IPS-20b (cell line): Measurements from ENCODE around the gene ACADL.
"Not testable (repeated sequence)": the region's sequence is repeated elsewhere in the genome, so short reads cannot be mapped to it uniquely, and the experiment has no call there.

Source experiments
- H3K27ac ChIP-seq: one replicate; pipeline ENCODE4 v1.5.1; 2013; ENCODE audit warnings: low read length
- H3K27me3 ChIP-seq: 2 replicates; pipeline ENCODE4 v1.6.1; 2013; ENCODE audit warnings: mild to moderate bottlenecking, low read length, inconsistent platforms; ENCODE audit not compliant: insufficient read depth
- H3K36me3 ChIP-seq: 2 replicates; pipeline ENCODE4 v1.6.1; 2013; ENCODE audit warnings: low read depth, mild to moderate bottlenecking, inconsistent platforms, low read length, moderate library complexity; ENCODE audit not compliant: insufficient read depth
- H3K4me1 ChIP-seq: 2 replicates; pipeline ENCODE4 v1.6.1; 2013; ENCODE audit warnings: mild to moderate bottlenecking, control low read depth, inconsistent platforms, low read length, moderate library complexity; ENCODE audit not compliant: insufficient read depth
- H3K4me3 ChIP-seq: 2 replicates; pipeline ENCODE4 v1.5.1; 2013; ENCODE audit warnings: mild to moderate bottlenecking, low read length, inconsistent platforms
- H3K9ac ChIP-seq: 2 replicates; pipeline ENCODE4 v1.6.1; 2013; ENCODE audit warnings: low read depth, mild to moderate bottlenecking, inconsistent platforms, low read length, moderate library complexity
- H3K9me3 ChIP-seq: 2 replicates; pipeline ENCODE4 v1.6.1; 2013; ENCODE audit warnings: mild to moderate bottlenecking, low read depth, low read length, inconsistent platforms; ENCODE audit not compliant: insufficient read depth

ACADL gene

GRCh38 chr2:210199854-210200253, 25.4 kb downstream of the ACADL start:
- Histone ChIP-seq H3K4me1 (no peaks in the 10 kb centered on the region), H3K27ac (no peak overlapping the region), H3K9me3 (no peaks in the 10 kb centered on the region), H3K27me3 (no peaks in the 10 kb centered on the region), H3K9ac (no peak overlapping the region), H3K36me3 (no peaks in the 10 kb centered on the region), H3K4me3 (no peak overlapping the region)

GRCh38 chr2:210199186-210199765, 26.0 kb downstream of the ACADL start:
- Histone ChIP-seq H3K27me3 (no peaks in the 10 kb centered on the region), H3K4me3 (no peak overlapping the region), H3K9me3 (no peaks in the 10 kb centered on the region), H3K36me3 (no peaks in the 10 kb centered on the region), H3K9ac (no peak overlapping the region), H3K27ac (no peak overlapping the region), H3K4me1 (no peaks in the 10 kb centered on the region)

GRCh38 chr2:210198326-210198725, 26.9 kb downstream of the ACADL start:
- no peak overlapping the region for H3K27ac ChIP-seq
- H3K27me3 ChIP-seq: no peaks in the 10 kb centered on the region
- no peak overlapping the region for H3K9ac ChIP-seq
- no peaks in the 10 kb centered on the region for H3K36me3 ChIP-seq
- no peaks in the 10 kb centered on the region for H3K9me3 ChIP-seq
- H3K4me1 ChIP-seq: no peaks in the 10 kb centered on the region
- H3K4me3 ChIP-seq: no peak overlapping the region

DNA sequence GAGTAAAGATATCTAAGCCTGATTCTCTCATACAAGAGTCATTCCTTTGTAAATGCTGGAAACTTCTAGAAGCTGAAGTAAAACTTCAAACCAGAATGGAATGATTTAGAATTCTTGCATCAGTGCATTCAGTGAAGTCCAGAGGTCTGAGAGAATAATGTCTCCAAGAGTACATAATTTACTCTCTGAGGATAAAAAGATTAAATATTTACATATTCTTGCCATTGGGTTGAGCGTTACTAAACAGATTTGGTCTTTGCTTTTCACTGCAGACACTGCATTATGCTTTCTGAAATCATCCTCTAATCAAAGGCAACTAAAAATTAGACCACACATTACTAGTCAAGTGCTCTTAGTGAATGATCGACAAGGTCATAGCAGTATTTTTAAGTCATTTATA, 27.5 kb downstream of the ACADL start:
- H3K36me3 ChIP-seq: no peaks in the 10 kb centered on the region
- no peak overlapping the region for H3K4me3 ChIP-seq
- H3K4me1 ChIP-seq: no peaks in the 10 kb centered on the region
- no peak overlapping the region for H3K27ac ChIP-seq
- H3K9me3 ChIP-seq: no peaks in the 10 kb centered on the region
- H3K9ac ChIP-seq: no peak overlapping the region
- no peaks in the 10 kb centered on the region for H3K27me3 ChIP-seq

DNA sequence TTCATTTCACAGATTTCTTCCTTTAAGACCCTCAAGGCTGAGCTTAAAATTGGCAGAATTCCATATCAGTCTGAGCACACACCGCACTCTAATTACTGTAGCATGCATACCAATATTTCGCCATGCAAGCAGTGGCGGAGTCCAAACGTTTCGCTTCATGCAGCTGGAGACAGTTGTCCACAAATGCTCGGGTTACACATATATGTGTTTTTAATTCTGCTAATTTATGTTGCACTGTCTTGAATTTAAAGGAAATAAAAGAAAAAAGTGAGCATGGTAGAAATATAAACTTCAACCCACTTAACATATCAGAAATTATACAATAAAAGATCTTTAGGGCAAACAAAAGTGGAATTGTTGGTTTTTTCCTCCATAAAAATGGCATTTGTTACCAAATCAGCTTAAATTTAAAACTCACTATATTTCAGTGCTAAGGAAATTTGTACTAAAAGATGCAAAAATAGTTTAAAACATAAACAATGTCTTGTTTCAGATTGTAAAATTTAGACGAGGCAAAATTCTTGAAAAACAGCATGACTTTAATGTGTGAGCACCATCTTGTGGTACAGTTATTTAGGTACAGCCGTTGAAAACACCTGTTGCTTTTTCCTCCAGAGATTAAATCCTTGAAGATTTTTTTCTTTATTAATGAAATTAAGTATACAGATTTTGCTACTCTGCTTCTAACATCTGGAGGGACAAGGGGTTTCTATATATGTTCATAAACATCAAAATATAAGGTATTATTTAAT, 30.0 kb downstream of the ACADL start:
- Histone ChIP-seq H3K36me3 (no peaks in the 10 kb centered on the region), H3K27ac (no peak overlapping the region), H3K9ac (no peak overlapping the region), H3K4me3 (no peak overlapping the region), H3K27me3 (no peaks in the 10 kb centered on the region), H3K9me3 (no peaks in the 10 kb centered on the region), H3K4me1 (no peaks in the 10 kb centered on the region)

DNA sequence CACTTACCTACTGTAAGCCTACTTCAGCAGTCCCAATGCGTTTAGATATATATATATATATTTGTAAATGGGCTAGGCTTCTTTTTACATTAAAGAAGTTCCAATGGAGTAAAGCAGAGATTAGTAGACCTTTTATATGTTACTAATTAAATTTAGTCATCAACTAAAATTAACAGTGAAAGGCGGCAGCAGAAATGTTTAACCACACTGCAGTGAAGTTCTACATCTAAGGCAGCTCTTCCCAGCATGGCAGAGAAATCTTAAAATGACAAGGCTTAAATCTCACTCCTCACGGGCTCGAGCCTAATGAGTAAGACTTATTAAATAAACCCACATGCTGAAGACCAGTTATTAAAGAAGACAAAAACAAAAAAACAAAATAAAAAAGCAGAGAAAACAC, 34.9 kb downstream of the ACADL start:
- no peak overlapping the region for H3K4me3 ChIP-seq
- H3K27ac ChIP-seq: no peak overlapping the region
- H3K4me1 ChIP-seq: no peaks in the 10 kb centered on the region
- H3K9ac ChIP-seq: no peak overlapping the region
- H3K36me3 ChIP-seq: no peaks in the 10 kb centered on the region
- H3K9me3 ChIP-seq: no peaks in the 10 kb centered on the region
- no peaks in the 10 kb centered on the region for H3K27me3 ChIP-seq

DNA sequence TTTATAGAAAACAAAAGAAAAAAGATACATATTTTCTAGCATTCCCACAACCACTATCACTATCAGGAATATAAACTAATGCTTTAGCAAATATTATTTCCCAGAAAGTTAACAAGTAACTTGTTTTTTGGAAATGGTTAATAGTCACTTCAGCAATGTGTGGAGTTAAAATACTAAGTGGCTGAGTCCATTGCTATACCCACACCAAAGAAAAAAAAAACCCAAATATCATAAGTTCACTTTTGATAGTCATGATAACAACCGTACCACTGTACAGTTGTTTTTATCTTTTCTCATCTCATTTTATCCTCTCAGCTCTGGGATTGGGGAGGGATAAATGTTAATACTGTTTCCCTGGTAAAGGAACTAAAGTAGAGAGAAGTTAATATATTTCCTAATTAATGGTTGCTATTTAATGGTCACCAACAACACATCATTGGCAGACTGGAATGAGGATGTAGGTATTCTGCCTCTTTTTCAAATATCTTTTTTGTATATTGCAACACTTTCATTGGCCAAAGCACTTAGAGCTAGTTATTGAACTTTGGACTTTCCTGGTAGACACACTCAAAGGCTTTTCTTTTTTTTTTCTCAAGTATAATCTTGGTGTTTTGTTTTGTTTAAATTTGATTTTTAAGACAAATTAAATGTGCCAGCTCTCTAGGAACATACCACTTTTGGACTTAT, 35.7 kb downstream of the ACADL start:
- Histone ChIP-seq H3K36me3 (no peaks in the 10 kb centered on the region), H3K27me3 (no peaks in the 10 kb centered on the region), H3K4me3 (no peak overlapping the region), H3K27ac (no peak overlapping the region), H3K9me3 (no peaks in the 10 kb centered on the region), H3K9ac (no peak overlapping the region), H3K4me1 (no peaks in the 10 kb centered on the region)

DNA sequence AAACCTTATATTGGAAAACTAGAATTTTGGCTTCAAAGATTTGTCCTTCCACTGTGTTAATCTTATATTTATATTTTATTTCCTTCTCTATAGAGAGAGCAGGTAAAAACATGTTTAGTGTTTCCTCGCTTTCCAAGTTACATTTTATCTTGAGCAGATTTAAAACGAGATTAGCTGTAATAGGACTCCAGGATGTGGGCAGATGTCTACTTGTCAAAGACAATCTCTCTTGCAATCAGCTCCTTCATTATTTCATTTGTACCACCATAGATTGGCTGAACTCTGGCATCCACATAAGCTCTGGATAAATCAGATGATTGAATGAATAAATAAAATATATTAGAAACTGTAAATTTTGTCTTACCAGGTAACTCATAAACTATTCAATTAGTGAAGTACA, 36.5 kb downstream of the ACADL start:
- Histone ChIP-seq H3K27ac (no peak overlapping the region), H3K4me1 (no peaks in the 10 kb centered on the region), H3K27me3 (no peaks in the 10 kb centered on the region), H3K9me3 (no peaks in the 10 kb centered on the region), H3K36me3 (no peaks in the 10 kb centered on the region), H3K9ac (no peak overlapping the region), H3K4me3 (no peak overlapping the region)

- Histone ChIP-seq H3K27ac (no peak overlapping the region), H3K36me3 (no peaks in the 10 kb centered on the region), H3K4me3 (no peak overlapping the region), H3K9me3 (no peaks in the 10 kb centered on the region), H3K27me3 (no peaks in the 10 kb centered on the region), H3K4me1 (no peaks in the 10 kb centered on the region), H3K9ac (no peak overlapping the region)
These were observed 37.1 kb downstream of the ACADL start for GRCh38 chr2:210188190-210188589.

DNA sequence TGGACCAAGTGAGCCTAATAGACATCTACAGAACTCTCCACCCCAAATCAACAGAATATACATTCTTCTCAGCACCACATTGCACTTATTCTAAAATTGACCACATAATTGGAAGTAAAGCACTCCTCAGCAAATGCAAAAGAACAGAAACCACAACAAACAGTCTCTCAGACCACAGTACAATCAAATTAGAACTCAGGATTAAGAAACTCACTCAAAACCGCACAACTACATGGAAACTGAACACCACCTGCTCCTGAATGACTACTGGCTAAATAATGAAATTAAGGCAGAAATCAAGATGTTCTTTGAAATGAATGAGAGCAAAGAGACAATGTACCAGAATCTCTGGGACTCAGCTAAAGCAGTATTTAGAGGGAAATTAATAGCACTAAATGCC, 41.3 kb downstream of the ACADL start:
- H3K9me3 ChIP-seq, H3K27me3 ChIP-seq, H3K27ac ChIP-seq, H3K4me3 ChIP-seq, H3K36me3 ChIP-seq, H3K9ac ChIP-seq: not testable (repeated sequence)
- H3K4me1 ChIP-seq: peaks cover 13% of the 10 kb centered on the region; the same call in 1 of the 2 replicates

DNA sequence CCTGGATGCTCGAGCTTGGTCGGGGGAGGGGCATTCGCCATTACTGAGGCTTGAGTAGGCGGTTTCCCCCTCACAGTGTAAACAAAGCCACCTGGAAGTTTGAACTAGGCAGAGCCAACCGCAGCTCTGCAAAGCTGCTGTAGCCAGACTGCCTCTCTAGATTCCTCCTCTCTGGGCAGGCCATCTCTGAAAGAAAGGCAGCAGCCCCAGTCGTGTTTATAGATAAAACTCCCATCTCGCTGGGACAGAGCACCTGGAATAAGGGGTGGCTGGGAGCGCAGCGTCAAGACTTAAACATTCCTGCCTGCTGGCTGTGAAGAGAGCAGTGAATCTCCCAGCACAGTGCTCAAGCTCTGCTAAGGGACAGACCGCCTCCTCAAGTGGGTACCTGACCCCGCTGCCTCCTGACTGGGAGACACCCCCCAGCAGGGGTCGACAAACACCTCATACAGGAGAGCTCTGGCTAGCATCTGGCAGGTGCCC, 43.6 kb downstream of the ACADL start:
- not testable (repeated sequence) for H3K27ac ChIP-seq, H3K9me3 ChIP-seq, H3K36me3 ChIP-seq, H3K27me3 ChIP-seq, H3K4me3 ChIP-seq
- H3K9ac ChIP-seq: peak overlapping the region; percentile 56; the same call in 1 of the 2 replicates
- H3K4me1 ChIP-seq: peaks cover 26% of the 10 kb centered on the region; the same call in 1 of the 2 replicates
